Measurements from ENCODE around the gene RBM17. TPM values are rescaled to one million over a fixed set of nuclear protein-coding genes. Genes with fewer than 3 reads are reported as not detected.

The RBM17 gene
- total RNA-seq, 1 experiment from 2014 or later, result 160 TPM

- TF ChIP-seq, protein P1, sequence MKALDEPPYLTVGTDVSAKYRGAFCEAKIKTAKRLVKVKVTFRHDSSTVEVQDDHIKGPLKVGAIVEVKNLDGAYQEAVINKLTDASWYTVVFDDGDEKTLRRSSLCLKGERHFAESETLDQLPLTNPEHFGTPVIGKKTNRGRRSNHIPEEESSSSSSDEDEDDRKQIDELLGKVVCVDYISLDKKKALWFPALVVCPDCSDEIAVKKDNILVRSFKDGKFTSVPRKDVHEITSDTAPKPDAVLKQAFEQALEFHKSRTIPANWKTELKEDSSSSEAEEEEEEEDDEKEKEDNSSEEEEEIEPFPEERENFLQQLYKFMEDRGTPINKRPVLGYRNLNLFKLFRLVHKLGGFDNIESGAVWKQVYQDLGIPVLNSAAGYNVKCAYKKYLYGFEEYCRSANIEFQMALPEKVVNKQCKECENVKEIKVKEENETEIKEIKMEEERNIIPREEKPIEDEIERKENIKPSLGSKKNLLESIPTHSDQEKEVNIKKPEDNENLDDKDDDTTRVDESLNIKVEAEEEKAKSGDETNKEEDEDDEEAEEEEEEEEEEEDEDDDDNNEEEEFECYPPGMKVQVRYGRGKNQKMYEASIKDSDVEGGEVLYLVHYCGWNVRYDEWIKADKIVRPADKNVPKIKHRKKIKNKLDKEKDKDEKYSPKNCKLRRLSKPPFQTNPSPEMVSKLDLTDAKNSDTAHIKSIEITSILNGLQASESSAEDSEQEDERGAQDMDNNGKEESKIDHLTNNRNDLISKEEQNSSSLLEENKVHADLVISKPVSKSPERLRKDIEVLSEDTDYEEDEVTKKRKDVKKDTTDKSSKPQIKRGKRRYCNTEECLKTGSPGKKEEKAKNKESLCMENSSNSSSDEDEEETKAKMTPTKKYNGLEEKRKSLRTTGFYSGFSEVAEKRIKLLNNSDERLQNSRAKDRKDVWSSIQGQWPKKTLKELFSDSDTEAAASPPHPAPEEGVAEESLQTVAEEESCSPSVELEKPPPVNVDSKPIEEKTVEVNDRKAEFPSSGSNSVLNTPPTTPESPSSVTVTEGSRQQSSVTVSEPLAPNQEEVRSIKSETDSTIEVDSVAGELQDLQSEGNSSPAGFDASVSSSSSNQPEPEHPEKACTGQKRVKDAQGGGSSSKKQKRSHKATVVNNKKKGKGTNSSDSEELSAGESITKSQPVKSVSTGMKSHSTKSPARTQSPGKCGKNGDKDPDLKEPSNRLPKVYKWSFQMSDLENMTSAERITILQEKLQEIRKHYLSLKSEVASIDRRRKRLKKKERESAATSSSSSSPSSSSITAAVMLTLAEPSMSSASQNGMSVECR (CRISPR knock-in tag; IDR thresholded peaks at IDR 0.05; ENCODE audit: borderline replicate concordance), result no peak
- TF ChIP-seq JUN (CRISPR knock-in tag; IDR thresholded peaks at IDR 0.05), result no peak
- peak; percentile 87; the same call in 1 of the 2 replicates for TF ChIP-seq TEAD4 (CRISPR knock-in tag; IDR thresholded peaks at IDR 0.05)
- TF ChIP-seq ZNF532 (CRISPR knock-in tag; IDR thresholded peaks at IDR 0.05; ENCODE audit: borderline replicate concordance), result no peak
- no peak for TF ChIP-seq HMGA2 (CRISPR knock-in tag; IDR thresholded peaks at IDR 0.05)
- no peak for TF ChIP-seq ZBTB21 (CRISPR knock-in tag; IDR thresholded peaks at IDR 0.05; ENCODE audit: borderline replicate concordance)
- TF ChIP-seq CREM (CRISPR knock-in tag; IDR thresholded peaks at IDR 0.05), result peak; percentile 67; the same call in 1 of the 2 replicates
- TF ChIP-seq MYBL2 (CRISPR knock-in tag; IDR thresholded peaks at IDR 0.05), result peak; percentile 84
- no peak for TF ChIP-seq USF1 (CRISPR knock-in tag; IDR thresholded peaks at IDR 0.05)
- no peak for TF ChIP-seq PRRX2 (CRISPR knock-in tag; IDR thresholded peaks at IDR 0.05)
- TF ChIP-seq TP53 (CRISPR knock-in tag; IDR thresholded peaks at IDR 0.05), result no peak
- TF ChIP-seq ATF3 (CRISPR knock-in tag; conservative IDR thresholded peaks at IDR 0.05), result no peak
- TF ChIP-seq, protein P2, sequence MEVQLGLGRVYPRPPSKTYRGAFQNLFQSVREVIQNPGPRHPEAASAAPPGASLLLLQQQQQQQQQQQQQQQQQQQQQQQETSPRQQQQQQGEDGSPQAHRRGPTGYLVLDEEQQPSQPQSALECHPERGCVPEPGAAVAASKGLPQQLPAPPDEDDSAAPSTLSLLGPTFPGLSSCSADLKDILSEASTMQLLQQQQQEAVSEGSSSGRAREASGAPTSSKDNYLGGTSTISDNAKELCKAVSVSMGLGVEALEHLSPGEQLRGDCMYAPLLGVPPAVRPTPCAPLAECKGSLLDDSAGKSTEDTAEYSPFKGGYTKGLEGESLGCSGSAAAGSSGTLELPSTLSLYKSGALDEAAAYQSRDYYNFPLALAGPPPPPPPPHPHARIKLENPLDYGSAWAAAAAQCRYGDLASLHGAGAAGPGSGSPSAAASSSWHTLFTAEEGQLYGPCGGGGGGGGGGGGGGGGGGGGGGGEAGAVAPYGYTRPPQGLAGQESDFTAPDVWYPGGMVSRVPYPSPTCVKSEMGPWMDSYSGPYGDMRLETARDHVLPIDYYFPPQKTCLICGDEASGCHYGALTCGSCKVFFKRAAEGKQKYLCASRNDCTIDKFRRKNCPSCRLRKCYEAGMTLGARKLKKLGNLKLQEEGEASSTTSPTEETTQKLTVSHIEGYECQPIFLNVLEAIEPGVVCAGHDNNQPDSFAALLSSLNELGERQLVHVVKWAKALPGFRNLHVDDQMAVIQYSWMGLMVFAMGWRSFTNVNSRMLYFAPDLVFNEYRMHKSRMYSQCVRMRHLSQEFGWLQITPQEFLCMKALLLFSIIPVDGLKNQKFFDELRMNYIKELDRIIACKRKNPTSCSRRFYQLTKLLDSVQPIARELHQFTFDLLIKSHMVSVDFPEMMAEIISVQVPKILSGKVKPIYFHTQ (CRISPR knock-in tag; IDR thresholded peaks at IDR 0.05), result no peak
- no peak for TF ChIP-seq ZNF232 (CRISPR knock-in tag; IDR thresholded peaks at IDR 0.05)
- TF ChIP-seq, protein P3, sequence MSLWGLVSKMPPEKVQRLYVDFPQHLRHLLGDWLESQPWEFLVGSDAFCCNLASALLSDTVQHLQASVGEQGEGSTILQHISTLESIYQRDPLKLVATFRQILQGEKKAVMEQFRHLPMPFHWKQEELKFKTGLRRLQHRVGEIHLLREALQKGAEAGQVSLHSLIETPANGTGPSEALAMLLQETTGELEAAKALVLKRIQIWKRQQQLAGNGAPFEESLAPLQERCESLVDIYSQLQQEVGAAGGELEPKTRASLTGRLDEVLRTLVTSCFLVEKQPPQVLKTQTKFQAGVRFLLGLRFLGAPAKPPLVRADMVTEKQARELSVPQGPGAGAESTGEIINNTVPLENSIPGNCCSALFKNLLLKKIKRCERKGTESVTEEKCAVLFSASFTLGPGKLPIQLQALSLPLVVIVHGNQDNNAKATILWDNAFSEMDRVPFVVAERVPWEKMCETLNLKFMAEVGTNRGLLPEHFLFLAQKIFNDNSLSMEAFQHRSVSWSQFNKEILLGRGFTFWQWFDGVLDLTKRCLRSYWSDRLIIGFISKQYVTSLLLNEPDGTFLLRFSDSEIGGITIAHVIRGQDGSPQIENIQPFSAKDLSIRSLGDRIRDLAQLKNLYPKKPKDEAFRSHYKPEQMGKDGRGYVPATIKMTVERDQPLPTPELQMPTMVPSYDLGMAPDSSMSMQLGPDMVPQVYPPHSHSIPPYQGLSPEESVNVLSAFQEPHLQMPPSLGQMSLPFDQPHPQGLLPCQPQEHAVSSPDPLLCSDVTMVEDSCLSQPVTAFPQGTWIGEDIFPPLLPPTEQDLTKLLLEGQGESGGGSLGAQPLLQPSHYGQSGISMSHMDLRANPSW (CRISPR knock-in tag; conservative IDR thresholded peaks at IDR 0.05; ENCODE audit: low read depth), result no peak
- TF ChIP-seq ZNF263 (CRISPR knock-in tag; IDR thresholded peaks at IDR 0.05; ENCODE audit: low read depth), result no peak
- TF ChIP-seq, protein P4, sequence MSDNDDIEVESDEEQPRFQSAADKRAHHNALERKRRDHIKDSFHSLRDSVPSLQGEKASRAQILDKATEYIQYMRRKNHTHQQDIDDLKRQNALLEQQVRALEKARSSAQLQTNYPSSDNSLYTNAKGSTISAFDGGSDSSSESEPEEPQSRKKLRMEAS (CRISPR knock-in tag; IDR thresholded peaks at IDR 0.05), result no peak
- no peak for TF ChIP-seq GTF2I (CRISPR knock-in tag; conservative IDR thresholded peaks at IDR 0.05)
- TF ChIP-seq FOXK1 (CRISPR knock-in tag; IDR thresholded peaks at IDR 0.05), result peak; percentile 56; the same call in 1 of the 2 replicates
- TF ChIP-seq ESRRA (CRISPR knock-in tag; IDR thresholded peaks at IDR 0.05; ENCODE audit: borderline replicate concordance), result no peak
- TF ChIP-seq ZNF317 (CRISPR knock-in tag; IDR thresholded peaks at IDR 0.05; ENCODE audit: borderline replicate concordance, low read depth), result no peak
- TF ChIP-seq ZNF416 (CRISPR knock-in tag; IDR thresholded peaks at IDR 0.05), result 0 out of 2 replicates have a peak, but pooled peaks have one; percentile 43
- 0 out of 2 replicates have a peak, but pooled peaks have one; percentile 13 for TF ChIP-seq USF2 (CRISPR knock-in tag; IDR thresholded peaks at IDR 0.05)
Observed at GRCh38 chr10:6088721-6089333, at the start of gene RBM17 (continued).
